Measurements from ENCODE around the gene SNTB2.
"Not testable (repeated sequence)": the region's sequence is repeated elsewhere in the genome, so short reads cannot be mapped to it uniquely, and the experiment has no call there.

The SNTB2 gene

DNA sequence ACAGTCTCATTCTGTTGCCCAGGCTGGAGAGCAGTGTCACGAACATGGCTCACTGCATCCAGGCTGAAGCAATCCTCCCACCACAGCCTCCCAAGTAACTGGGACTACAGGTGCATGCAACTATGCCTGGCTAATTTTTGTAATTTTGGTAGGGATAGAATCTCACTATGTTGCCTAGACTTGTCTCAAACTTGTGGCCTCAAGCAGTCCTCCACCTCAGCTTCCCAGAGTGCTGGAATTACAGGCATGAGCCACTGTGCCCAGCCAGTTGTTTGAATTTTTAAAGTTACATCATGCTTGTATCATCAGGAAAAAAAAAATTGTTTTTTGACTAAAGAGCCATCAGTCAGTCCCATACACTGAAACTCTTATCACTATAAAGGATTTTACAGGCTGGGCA is 107.1 kb downstream of the SNTB2 start:
- no peak for DNase-seq

DNA sequence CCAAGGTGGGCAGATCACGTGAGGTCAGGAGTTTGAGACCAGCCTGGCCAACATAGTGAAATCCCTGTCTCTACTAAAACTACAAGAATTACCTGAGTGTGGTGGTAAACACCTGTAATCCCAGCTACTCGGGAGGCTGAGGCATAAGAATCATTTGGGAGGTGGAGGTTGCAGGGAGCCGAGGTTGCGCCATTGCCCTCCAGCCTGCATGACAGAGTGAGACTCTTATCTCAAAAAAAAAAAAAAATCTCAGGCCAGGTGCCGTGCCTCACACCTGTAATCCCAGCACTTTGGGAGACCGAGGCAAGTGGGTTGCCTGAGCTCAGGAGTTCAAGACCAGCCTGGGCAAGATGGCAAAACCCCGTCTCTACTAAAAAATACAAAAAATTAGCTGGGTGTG is 109.8 kb downstream of the SNTB2 start:
- not testable (repeated sequence) for DNase-seq

DNA sequence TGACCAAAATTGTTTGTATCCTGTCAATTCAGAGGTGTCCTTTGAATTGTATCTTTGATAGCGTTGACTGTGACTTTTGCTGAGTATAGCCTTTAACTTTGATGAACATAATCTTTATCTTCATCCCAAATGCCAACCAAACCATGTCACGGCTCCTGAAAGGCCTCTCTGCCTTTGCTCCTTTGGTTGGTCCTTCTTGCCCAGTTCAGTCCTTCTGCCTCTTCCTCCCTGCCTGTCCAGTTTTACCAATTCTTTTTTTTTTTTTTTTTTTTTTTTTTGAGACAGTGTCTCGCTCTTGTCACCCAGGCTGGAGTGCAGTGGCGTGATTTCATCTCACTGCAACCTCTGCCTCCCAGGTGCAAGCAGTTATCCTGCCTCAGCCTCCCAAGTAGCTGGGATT is 111.3 kb downstream of the SNTB2 start:
- DNase-seq, result no peak

DNA sequence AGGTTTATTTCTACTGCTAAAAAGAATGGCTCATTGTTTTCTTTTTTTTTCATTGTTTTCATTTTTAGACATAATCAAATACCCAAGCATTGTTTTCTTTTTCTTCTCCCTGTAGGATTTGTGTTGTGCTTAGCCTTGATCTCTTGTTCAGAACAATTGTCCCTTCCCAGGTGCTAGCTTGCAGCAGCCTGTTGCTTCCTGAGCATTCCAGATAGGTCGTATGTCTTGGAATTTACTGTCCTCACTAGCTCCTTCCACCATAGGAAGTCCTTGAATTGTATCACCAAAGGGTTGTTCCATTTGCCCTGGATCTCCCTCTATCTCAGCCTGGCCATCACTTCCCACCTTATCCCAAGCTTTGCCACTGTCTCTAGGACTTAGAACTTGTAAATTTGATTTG is 114.2 kb downstream of the SNTB2 start:
- no peak for DNase-seq

DNA sequence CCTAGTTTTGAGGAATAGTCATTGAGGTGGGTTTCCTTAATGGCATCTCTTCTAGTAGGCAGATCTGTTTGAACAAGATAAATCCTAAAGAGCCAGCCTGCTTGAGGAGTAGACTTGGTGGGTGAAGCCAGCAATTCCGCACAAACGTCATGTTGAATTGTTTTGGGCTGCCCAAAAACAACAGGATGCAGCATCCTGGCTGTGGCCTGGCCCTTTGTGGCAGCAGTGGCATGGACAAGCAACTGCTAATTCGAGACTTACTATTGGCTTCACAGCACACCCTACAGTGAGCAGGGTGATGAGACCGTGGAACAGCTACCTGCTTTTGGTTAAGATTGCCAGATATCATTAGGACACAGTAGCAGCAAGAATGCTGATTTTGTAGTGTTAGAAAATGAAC is 114.9 kb downstream of the SNTB2 start:
- no peak for DNase-seq

DNA sequence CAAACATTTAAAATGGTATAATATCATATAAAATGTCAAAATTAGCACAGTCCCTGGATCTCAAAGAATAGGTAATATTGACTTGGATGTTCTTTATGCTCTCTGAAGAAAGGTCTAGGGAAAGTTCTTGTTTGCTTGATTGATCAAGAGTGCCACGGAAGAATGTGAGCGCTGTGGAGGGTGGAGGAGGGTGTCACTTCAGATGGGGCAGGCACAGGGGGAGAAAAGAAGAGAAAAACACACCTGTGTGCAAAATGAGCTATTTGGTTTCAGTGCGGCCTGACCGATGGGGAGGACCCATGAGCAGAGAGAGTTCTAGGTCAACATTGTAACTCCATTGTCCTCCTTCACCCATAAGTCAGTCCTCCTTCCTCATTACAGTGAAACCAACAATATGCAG is 115.3 kb downstream of the SNTB2 start:
- DNase-seq, result no peak

DNA sequence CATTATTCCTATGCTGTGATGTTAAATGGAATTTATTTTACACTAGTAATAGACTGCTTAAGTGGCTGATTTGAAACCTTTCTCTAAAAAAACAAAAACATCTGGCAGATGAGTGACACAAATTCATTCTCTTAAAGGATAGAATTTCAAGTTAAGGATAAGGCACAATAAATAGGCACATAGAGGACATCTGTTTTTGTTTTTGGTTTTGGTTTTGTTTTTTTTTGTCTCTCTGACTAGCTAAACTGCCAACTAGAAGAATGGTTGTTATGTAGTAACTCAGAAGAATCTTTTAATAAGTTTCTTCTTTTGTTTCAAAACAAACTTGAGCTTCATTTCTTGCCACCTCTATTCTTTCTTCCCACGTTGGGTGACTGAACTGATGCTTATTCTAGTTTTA is 119.1 kb downstream of the SNTB2 start:
- no peak for DNase-seq

DNA sequence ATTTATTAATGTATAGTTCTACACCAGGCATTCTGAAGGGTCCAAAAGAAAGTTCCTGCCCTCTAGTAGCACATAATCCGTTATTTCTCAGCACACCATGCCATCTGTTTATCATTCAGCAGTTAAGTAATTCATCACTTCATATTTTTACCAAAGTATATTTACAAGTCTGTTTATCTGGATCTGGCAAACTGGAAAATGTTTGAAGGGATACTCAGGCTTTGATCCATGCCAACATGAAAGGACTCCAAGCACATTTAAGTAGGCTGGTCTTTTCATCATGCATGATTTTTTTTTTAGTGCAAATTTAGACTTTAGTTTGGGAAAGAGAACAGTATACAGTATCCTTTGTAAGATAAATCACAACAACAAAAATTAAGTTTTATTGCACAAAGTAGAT is 120.1 kb downstream of the SNTB2 start:
- DNase-seq, result no peak

DNA sequence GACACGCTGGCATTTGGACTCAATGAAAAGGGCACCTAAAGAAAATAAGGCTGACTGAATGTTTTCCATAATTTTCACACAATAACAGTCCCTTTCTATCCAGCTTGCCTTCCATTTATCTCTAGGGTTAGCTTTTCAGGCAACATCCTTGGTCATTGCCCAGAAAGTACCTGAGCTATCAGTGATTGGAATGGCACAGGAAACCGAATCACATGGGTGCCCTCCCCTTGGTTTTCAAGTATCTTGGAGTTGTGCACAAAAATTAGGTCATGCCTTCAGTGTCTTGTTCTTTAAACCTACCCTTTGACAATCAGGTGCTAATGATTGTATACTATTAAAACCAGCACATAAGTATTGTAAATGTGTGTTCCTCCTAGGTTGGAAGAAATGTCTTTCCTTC is 120.9 kb downstream of the SNTB2 start:
- DNase-seq, result no peak

DNA sequence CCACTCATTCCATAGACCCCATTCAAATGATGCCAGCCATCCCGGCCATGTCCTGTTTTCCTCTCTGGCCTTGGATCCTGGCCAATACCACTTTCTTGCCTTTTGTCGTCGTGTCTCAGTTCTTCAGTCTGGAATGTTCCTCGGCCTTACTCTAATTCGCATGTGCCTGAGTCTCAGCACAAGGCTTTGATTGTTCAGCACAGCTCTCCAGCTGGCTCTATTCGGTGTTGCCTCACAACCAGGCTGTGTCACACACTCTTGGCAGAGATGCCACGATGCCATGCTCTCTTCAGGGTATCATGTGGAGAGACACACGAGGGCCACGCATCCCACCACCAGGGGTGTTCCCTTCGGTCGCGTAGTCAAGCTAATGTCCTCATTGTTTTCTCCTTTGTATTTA is 122.4 kb downstream of the SNTB2 start:
- no peak for DNase-seq

DNA sequence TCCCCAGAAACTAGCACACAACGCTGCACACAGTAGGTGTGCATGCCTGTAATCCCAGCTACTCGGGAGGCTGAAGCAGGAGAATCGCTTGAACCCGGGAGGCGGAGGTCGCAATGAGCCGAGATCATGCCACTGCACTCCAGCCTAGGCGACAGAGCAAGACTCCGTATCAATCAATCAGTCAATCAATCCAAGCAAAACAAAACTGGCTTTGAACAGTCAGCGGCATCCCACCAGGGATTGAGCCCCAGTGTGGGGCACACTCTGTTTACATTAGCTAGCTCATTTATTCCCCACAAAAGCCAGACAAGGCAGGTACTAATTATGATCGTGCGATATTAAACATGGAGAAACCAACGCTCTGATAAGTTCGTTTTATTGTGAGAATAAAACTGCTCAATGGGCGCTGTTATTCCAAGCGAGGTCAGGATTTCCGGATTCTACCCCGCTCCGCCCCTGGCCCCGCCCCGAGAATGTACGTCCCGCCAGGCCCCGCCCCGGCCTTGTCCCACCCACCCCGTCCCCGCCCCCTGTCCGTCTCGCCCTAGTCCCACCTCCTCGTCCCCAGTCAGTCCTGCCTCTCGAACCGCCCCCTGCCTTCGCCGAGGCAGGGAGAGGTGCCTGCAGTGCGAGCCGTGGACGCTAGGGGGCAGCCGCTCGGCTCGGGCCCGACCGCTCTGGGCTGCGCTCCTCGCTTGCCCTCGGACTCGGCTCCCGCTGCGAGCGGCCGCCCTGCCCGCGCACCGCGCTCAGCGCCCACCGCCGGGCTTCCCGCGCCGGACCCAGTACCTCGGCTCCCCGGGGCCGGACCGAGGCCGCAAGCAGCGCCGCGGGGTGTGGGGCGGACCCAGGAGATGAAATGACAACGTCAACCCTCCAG is 123.9 kb downstream of the SNTB2 start, which contains the start of gene VPS4A:
Gene VPS4A (plus strand): TSS at position 698 of the 880 bp plus-strand sequence. CDS start 162 bp downstream, at position 860.
- peak; percentile 97 for DNase-seq

DNA sequence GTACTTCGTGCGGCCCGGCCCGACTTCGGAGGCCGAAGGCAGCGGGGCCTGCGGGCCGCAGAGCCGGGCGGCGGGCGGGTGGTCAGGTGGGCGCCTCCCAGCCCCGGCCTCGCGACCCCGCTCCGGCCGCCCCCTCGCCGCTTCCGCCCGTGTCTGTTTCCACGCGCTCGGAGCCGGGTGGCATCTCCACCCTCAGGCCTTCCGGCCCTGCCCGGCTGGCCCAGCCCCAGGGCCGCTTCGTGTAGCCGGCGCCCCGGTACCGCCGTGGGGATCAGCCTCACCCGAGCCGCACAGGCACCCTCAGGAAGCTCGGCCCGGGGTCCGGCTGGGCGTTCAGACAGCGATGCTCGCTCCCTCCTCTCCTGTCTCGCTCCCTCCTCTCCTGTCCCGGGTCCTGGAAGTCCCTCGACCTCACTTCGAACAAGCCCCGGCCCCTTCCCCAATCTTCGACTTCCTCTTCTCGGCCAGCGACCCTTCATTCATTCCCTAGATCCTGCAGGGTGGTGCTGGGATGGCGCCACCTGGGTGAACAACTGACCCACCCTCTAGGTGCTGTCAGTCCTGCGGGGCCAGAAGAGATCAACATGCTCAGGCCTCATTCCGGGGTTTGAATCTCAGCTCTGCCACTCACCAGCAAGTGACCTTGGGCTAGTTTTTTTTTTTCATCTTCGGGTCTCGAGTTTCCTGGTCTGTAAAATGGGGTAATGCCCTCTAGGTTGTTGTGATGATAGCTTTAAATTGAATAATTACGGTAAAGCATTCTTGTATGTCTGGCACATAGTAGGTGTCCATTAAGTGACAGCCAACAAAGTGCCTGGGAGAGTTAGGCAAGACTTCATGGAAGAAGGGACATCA is 124.8 kb downstream of the SNTB2 start:
- DNase-seq, result peak; percentile 17

DNA sequence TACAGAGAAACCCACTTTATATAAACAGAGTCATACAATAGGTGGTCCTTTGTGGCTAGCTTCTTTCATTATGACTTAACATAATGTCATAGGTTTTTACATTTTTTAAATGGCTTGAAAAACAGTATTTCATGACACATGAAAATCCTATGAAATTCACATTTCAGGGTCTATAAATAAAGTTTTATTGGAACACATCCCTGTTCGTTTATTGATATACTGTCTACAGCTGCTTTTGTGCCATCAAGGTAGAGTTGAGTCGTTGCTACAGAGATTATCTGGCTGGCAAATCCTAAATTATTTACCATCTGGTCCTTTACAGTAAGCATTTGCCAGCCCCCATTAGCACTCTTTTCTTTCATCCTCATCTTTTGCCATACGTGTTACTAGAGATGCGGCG is 126.5 kb downstream of the SNTB2 start:
- DNase-seq, result no peak

DNA sequence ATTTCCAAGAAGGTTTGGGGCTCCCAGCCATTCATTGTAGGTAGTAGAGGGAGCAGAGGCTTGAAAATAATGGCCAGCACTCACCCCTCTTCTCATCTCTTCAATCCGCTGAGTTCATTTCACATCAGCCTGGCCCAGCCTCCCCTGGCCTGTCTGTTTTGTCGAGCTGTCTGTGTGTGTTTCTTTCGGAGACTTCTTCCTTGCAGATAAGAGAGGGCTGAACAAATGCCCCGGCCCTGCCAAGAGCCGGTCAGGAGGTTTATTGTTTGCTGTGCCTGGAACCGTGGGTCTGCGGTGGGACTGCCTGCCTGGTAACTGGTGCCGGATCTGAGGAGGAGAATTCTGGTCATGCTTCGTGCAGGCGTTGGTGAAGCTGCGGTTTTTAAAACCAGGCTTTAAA is 127.6 kb downstream of the SNTB2 start:
- no peak for DNase-seq

DNA sequence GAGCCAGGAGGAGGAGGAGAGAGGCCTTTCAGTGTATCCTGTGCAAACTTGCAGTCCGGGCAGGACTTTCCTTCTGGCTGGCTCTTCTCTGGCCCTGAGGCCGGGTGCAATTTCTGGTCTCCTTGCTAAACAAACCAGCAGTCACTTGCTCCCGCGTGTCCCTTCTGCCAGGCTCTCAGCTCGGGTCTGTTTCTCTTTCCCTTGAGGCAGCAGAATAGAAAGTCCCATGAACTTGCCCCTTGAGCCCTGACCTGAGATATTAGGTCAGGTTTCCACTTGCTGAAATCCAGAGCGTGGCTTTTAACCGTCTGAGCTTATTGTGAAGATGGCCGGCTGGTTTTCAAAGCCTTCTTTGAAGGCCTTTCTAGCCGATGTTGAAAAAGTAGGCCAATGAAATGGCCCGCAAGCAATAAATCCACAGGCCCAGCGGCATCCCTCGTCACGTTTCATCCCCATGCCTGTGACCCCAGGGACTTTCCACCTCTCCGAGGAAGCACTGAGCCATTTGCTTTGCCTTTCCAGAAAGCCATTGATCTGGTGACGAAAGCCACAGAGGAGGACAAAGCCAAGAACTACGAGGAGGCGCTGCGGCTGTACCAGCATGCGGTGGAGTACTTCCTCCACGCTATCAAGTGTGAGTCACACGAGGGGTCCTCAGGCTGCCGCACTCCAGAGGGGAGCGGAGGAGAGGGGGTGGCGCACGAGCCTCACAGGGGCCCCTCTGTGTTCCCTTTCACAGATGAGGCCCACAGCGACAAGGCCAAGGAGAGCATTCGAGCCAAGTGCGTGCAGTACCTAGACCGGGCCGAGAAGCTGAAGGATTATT is 128.7 kb downstream of the SNTB2 start:
- no peak for DNase-seq

DNA sequence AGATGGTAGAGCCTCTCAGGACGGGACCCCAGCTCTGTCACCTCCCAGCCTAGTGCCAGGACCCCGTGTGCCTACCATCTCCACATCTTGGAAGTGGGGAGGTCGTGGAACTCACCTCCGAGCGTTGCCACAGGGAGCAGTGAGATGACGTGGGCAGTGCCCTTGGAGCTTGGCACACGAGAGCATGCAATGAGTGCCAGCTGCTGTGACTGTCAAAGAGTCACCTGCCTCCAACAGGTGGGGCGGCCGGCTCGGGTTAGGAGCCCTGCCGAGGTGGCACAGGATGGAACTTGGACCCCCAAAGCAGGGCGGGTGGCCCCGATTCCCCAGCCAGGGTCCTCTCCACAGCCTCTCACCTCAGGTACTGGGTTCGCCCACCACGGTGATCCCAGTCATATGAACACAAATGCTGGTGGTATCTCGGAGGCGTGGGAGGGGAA is 129.7 kb downstream of the SNTB2 start:
- no peak for DNase-seq

DNA sequence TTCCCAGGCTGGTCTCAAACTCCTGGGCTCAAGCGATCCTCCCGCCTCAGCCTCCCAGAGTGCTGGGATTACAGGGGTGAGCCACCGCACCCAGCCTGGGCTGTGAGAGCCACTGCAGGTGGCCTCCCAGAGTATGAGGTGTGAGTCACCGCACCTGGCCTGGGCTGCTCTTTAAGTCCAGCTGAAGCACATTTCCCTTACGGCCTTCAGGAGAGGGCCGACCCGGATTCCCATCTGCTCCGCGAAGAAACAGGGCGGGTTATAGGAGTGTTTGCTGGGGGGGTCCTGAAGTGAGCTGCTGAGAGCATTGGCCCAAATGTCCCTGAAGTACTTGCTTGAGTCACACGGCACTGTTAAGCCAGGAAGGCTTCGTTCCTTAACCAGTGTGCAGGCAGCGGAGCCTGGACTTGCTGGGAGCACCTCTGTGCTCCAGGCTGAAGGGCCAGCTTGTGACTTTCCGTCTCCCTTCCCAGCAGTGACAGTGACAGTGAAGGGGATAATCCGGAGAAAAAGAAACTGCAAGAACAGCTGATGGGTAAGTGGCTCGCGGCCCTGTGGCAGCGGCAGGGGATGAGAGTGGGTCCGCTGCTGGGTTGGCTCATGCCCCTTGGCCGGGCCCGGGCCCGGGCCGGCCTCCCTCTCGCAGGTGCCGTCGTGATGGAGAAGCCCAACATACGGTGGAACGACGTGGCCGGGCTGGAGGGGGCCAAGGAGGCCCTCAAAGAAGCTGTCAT is 131.4 kb downstream of the SNTB2 start:
- no peak for DNase-seq

DNA sequence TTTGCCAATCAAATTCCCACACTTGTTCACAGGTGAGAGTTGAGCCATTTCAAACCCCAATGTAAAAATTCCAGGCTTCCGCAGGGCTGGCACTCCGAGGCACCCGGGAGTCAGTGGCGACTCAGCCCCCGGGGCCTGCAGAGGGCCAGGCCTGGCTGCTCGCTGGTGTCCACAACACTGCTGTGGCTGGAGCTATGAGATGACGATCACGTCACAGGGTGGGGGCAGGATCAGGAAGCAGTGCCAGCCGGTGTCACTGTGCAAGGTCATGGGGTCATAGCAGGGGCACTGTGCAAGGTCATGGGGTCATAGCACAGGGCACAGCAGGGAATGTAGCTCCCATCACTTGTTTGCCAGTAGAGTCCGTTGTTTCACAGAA is 131.9 kb downstream of the SNTB2 start:
- DNase-seq, result no peak

DNA sequence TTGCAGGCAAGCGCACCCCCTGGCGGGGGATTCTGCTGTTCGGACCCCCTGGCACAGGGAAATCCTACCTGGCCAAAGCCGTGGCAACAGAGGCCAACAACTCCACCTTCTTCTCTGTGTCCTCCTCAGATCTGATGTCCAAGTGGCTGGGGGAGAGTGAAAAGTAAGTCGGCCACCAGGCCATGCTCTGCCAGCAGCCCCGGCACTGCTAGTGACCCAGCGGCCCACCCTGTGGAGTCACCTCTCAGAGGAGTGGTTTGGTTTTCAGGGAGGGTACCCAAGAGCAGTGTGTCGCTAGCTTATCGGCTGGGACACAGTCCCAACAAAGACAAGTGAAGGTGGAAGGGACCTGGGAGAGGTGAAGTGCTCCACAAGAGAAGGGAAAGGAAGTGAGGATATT is 132.4 kb downstream of the SNTB2 start:
- no peak for DNase-seq

DNA sequence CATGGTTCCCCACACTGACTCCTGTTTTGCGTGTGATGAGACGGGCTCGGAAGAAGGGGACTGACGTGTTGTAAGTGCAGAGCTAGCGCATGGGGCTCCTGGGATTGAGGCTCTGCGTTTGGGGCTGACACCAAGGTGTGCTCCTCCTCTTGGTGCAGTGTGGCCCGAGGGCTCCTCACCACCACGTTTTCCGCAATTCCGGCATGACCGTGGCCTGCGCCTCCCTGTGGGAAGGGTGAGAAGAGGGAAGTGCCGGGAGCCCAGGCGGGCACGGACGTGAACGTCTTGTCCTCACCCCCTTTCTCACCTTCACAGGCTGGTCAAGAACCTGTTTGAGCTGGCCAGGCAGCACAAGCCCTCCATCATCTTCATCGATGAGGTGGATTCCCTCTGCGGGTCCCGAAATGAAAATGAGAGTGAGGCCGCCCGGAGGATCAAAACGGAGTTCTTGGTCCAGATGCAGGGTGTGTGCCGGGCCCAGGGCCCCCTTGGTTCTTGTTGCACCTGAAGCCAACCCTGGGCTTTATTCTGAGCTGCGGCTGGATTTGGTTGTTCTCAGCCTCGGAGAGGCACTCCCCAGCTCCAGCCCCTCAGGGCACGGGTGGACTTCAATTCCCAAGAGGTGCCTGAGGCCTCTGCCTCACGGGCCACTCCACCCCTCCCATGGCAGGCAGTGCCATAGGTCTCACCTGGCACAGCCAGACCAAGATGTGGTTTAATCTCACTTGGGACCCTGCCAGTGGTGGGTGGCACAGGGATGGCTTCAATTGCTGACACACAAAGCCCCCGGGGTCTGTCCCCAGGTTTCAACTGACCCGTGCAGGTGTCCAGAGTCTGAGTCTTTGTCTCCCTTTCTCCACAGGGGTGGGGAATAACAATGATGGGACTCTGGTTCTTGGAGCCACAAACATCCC is 133.1 kb downstream of the SNTB2 start:
- DNase-seq, result no peak

DNA sequence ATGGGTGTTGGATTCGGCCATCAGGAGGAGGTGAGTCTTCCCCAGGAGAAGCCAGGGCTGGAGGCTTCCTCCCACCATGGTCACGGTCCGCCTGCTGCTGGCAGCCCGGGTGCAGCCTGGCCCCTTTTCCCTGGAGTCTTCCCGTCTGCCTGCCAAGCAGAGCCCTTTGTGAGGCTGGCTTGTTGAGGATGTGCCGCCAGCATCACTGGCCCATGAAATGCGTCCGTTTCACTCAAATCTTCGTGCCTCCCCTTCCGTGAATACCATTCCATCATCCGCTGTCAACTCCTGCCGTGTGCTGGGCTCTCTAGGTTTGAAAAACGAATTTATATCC is 133.7 kb downstream of the SNTB2 start:
- DNase-seq, result no peak
